ENCODE measurements around the gene OBSCN.

The OBSCN gene

DNA sequence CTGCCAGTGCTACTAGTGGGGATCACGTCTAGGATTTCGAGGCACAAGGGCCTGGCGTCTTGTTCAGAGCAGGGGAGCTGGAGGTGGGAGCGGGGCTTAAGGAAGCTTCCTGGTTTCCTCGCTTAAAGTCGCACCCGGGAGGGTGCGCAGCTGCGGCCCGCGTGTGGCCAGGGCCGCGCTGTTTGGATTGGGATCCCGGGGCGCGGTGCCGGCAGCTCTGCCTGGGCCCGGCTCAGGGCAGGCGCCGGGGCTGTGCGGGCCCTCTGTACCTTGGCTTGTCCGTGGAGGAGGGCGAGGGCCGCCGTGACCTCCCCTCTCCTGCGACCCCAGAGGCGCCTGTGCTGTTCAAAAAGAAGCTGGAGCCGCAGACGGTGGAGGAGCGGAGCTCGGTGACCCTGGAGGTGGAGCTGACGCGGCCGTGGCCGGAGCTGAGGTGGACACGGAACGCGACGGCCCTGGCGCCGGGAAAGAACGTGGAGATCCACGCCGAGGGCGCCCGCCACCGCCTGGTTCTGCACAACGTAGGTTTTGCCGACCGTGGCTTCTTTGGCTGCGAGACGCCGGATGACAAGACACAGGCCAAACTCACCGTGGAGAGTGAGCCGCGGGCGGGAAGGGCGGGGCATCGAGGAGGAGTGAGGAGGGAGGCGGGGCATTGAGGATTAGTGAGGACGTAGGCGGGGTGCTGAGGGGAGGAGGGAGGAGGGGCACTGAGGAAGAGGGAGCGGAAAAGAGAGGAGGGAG is 67.8 kb downstream of the OBSCN start:
- peak overlapping the region; percentile 51 for H3K4me3 ChIP-seq (ENCODE audit: extremely low read depth, insufficient read depth, low read length, poor library complexity, severe bottlenecking)
- peaks cover 2% of the 10 kb centered on the region for H3K4me1 ChIP-seq (ENCODE audit: control insufficient read depth, insufficient read depth, low read length, poor library complexity, severe bottlenecking)
- H3K9me3 ChIP-seq (ENCODE audit: control insufficient read depth, low read length), result no peaks in the 10 kb centered on the region
- H3K36me3 ChIP-seq (ENCODE audit: control insufficient read depth, insufficient read depth, low read length), result peaks cover 28% of the 10 kb centered on the region
- WGBS, 2 experiments (ENCODE audit: insufficient coverage in 2 of 2), result 5 to 7% methylated on average over 34 to 44 of the region's 63 CpGs
- H3K27ac ChIP-seq (ENCODE audit: low read depth, low read length, severe bottlenecking), result peak overlapping the region; percentile 45

DNA sequence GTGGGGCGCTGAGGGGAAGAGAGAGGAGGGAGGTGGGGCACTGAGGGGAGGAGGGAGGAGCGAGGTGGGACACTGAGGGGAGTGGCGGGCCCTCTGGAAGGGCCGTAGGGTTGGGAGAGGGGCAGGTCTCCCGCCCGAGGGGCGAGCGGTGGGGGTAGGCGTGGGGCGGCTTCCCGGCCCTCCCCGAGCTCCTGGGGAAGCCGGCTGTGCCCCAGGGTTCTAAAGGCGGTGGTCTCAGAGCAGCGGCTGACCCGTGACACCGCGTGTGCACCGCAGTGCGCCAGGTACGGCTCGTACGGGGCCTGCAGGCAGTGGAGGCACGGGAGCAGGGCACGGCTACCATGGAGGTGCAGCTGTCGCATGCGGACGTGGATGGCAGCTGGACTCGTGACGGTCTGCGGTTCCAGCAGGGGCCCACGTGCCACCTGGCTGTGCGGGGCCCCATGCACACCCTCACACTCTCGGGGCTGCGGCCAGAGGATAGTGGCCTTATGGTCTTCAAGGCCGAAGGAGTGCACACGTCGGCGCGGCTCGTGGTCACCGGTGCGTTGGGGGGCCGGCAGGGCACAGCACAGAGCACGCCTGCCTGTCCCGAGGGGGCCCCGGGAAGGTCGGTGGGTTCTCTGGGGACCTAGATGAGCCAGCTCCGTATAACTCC is 68.5 kb downstream of the OBSCN start:
- Histone ChIP-seq H3K4me1 (ENCODE audit: control insufficient read depth, insufficient read depth, low read length, poor library complexity, severe bottlenecking) (peaks cover 2% of the 10 kb centered on the region), H3K27ac (ENCODE audit: low read depth, low read length, severe bottlenecking) (no peak overlapping the region), H3K4me3 (ENCODE audit: extremely low read depth, insufficient read depth, low read length, poor library complexity, severe bottlenecking) (peak overlapping the region; percentile 51), H3K36me3 (ENCODE audit: control insufficient read depth, insufficient read depth, low read length) (peaks cover 31% of the 10 kb centered on the region), H3K9me3 (ENCODE audit: control insufficient read depth, low read length) (no peaks in the 10 kb centered on the region)
- 67 to 78% methylated on average over 36 to 46 of the region's 49 CpGs for WGBS, 2 experiments (ENCODE audit: insufficient coverage in 2 of 2)

DNA sequence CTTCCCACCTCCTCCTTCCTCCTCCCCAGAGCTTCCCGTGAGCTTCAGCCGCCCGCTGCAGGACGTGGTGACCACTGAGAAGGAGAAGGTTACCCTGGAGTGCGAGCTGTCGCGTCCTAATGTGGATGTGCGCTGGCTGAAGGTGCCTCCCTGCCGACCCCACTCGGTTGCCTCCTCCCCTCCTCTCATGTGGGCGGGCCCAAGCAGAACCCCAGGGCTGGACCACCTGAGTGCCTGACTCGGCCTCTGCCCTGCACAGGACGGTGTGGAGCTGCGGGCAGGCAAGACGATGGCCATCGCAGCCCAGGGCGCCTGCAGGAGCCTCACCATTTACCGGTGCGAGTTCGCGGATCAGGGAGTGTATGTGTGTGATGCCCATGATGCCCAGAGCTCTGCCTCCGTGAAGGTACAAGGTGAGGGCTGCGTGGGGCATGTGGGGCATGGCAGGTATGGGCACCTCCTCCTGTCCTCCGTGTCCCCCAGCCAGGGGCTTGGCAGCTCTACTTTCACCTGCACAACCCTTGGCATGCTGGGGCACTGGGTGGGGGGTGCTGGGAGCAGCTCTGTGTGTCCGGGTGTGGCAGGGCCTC is 69.2 kb downstream of the OBSCN start:
- Histone ChIP-seq H3K9me3 (ENCODE audit: control insufficient read depth, low read length) (no peaks in the 10 kb centered on the region), H3K4me3 (ENCODE audit: extremely low read depth, insufficient read depth, low read length, poor library complexity, severe bottlenecking) (no peak overlapping the region), H3K4me1 (ENCODE audit: control insufficient read depth, insufficient read depth, low read length, poor library complexity, severe bottlenecking) (peaks cover 2% of the 10 kb centered on the region), H3K36me3 (ENCODE audit: control insufficient read depth, insufficient read depth, low read length) (peaks cover 32% of the 10 kb centered on the region), H3K27ac (ENCODE audit: low read depth, low read length, severe bottlenecking) (no peak overlapping the region)
- 94 to 96% methylated on average over 16 to 17 of the region's 25 CpGs for WGBS, 2 experiments (ENCODE audit: insufficient coverage in 2 of 2)

DNA sequence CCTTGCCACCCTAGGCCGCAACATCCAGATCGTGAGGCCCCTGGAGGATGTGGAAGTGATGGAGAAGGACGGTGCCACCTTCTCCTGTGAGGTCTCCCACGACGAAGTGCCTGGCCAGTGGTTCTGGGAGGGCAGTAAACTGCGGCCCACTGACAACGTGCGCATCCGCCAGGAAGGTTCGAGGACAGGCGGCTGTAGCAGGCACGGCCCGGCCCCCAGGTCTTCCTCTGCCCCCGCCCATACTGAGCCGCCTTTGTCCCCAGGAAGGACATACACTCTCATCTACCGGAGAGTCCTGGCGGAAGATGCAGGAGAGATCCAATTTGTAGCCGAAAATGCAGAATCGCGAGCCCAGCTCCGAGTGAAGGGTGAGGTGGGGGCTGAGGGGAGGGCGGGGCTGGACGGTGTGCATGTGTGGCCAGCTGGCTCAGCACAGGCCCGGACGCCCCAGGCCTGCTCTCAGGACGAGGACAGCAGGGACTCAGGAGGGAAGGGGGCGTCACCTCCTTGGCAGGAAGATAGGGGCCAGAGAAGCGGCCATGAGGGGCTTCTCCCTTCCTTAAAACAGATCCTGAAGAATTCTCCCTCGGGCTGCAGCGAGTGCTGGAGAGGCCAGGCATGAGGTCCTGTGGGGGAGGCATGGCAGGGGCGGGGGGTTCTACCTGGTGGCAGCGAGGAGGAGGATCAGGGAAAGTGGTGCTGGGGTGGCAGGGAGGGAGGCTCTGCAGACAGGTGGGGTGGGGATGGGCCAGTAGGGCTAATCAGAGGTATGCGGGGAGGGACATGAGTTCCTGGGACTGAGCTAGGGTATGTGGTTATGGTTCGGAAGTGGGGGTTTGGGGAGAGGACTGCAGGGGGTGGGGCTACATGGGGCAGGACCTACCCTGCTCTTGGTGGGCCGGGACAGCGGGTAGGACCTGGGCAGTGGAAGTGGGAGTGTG is 69.9 kb downstream of the OBSCN start:
- Histone ChIP-seq H3K36me3 (ENCODE audit: control insufficient read depth, insufficient read depth, low read length) (peaks cover 38% of the 10 kb centered on the region), H3K27ac (ENCODE audit: low read depth, low read length, severe bottlenecking) (no peak overlapping the region), H3K4me1 (ENCODE audit: control insufficient read depth, insufficient read depth, low read length, poor library complexity, severe bottlenecking) (peaks cover 2% of the 10 kb centered on the region), H3K4me3 (ENCODE audit: extremely low read depth, insufficient read depth, low read length, poor library complexity, severe bottlenecking) (no peak overlapping the region), H3K9me3 (ENCODE audit: control insufficient read depth, low read length) (no peaks in the 10 kb centered on the region)
- WGBS, 2 experiments (ENCODE audit: insufficient coverage in 2 of 2), result 93 to 94% methylated on average over 26 to 27 of the region's 36 CpGs

DNA sequence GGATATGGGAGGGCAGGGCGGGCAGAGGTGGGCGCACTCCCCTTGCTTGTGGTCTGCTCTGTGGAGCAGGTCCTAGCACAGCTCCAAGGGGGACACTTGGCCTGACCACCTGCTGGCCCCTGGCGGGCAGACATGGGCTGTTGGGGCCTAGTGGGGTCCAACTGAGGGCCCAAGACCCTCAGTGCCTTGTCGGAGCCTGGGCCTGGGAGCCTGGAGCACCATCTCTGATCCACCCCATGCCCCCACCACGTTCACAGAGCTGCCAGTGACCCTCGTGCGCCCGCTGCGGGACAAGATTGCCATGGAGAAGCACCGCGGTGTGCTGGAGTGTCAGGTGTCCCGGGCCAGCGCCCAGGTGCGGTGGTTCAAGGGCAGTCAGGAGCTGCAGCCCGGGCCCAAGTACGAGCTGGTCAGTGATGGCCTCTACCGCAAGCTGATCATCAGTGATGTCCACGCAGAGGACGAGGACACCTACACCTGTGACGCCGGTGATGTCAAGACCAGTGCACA is 70.6 kb downstream of the OBSCN start:
- Histone ChIP-seq H3K4me1 (ENCODE audit: control insufficient read depth, insufficient read depth, low read length, poor library complexity, severe bottlenecking) (peaks cover 2% of the 10 kb centered on the region), H3K4me3 (ENCODE audit: extremely low read depth, insufficient read depth, low read length, poor library complexity, severe bottlenecking) (no peak overlapping the region), H3K27ac (ENCODE audit: low read depth, low read length, severe bottlenecking) (no peak overlapping the region), H3K36me3 (ENCODE audit: control insufficient read depth, insufficient read depth, low read length) (peaks cover 45% of the 10 kb centered on the region), H3K9me3 (ENCODE audit: control insufficient read depth, low read length) (no peaks in the 10 kb centered on the region)
- WGBS, 2 experiments (ENCODE audit: insufficient coverage in 2 of 2), result 95 to 96% methylated on average over 19 to 21 of the region's 21 CpGs

DNA sequence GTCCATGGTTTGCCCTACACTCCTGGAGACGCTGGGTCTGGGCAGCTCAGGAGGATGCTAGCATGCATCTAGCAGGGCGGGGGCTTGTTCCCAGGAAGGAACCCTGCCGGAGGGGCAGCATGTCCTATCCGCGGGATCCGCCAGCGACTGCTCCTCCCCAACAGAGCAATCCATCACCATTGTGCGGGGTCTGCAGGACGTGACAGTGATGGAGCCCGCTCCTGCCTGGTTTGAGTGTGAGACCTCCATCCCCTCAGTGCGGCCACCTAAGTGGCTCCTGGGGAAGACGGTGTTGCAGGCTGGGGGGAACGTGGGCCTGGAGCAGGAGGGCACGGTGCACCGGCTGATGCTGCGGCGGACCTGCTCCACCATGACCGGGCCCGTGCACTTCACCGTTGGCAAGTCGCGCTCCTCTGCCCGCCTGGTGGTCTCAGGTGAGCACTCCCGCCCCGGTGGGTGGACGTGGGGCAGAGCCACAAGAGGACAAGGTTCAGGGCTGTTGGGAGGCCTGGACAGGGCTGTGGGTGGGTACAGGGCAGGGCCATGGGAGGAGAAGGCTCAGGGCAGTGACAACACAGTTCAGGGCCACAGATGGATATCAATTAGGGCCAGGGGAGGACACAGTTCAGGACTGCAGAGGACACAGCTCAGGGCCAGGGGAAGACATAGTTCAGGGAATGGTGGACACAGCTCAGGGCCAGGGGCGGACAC is 71.3 kb downstream of the OBSCN start:
- H3K4me1 ChIP-seq (ENCODE audit: control insufficient read depth, insufficient read depth, low read length, poor library complexity, severe bottlenecking), result peaks cover 2% of the 10 kb centered on the region
- no peak overlapping the region for H3K4me3 ChIP-seq (ENCODE audit: extremely low read depth, insufficient read depth, low read length, poor library complexity, severe bottlenecking)
- no peak overlapping the region for H3K27ac ChIP-seq (ENCODE audit: low read depth, low read length, severe bottlenecking)
- peaks cover 47% of the 10 kb centered on the region for H3K36me3 ChIP-seq (ENCODE audit: control insufficient read depth, insufficient read depth, low read length)
- WGBS, 2 experiments (ENCODE audit: insufficient coverage in 2 of 2), result 92 to 96% methylated on average over 18 to 27 of the region's 27 CpGs
- no peaks in the 10 kb centered on the region for H3K9me3 ChIP-seq (ENCODE audit: control insufficient read depth, low read length)

DNA sequence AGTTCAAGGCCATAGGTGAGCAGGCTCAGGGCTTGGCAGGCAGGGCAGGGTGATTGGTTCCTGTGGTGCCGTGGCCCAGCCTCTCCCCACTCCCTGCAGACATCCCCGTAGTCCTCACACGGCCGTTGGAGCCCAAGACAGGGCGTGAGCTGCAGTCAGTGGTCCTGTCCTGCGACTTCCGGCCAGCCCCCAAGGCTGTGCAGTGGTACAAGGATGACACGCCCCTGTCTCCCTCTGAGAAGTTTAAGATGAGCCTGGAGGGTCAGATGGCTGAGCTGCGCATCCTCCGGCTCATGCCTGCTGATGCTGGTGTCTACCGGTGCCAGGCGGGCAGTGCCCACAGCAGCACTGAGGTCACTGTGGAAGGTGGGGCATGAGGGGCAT is 71.9 kb downstream of the OBSCN start:
- Histone ChIP-seq H3K9me3 (ENCODE audit: control insufficient read depth, low read length) (no peaks in the 10 kb centered on the region), H3K4me3 (ENCODE audit: extremely low read depth, insufficient read depth, low read length, poor library complexity, severe bottlenecking) (no peak overlapping the region), H3K27ac (ENCODE audit: low read depth, low read length, severe bottlenecking) (no peak overlapping the region), H3K4me1 (ENCODE audit: control insufficient read depth, insufficient read depth, low read length, poor library complexity, severe bottlenecking) (peaks cover 2% of the 10 kb centered on the region), H3K36me3 (ENCODE audit: control insufficient read depth, insufficient read depth, low read length) (peaks cover 50% of the 10 kb centered on the region)
- WGBS, 2 experiments (ENCODE audit: insufficient coverage in 2 of 2), result 95 to 97% methylated on average over 9 to 11 of the region's 12 CpGs

DNA sequence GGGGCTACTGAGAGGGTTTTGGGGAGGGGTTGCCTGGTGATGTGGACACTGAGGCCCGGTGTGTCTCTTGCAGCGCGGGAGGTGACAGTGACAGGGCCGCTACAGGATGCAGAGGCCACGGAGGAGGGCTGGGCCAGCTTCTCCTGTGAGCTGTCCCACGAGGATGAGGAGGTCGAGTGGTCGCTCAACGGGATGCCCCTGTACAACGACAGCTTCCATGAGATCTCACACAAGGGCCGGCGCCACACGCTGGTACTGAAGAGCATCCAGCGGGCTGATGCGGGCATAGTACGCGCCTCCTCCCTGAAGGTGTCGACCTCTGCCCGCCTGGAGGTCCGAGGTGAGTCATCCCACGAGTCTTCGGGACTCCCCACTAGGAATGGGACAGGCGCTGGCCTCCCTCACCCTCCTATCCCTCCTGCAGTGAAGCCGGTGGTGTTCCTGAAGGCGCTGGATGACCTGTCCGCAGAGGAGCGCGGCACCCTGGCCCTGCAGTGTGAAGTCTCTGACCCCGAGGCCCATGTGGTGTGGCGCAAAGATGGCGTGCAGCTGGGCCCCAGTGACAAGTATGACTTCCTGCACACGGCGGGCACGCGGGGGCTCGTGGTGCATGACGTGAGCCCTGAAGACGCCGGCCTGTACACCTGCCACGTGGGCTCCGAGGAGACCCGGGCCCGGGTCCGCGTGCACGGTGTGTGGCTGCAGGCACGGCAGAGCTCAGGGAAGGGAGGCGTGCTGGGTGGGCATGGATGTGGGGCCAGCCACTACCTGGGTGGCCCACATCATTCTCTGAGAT is 72.5 kb downstream of the OBSCN start:
- 95 to 97% methylated on average over 45 to 48 of the region's 48 CpGs for WGBS, 2 experiments (ENCODE audit: insufficient coverage in 2 of 2)
- peaks cover 56% of the 10 kb centered on the region for H3K36me3 ChIP-seq (ENCODE audit: control insufficient read depth, insufficient read depth, low read length)
- H3K4me1 ChIP-seq (ENCODE audit: control insufficient read depth, insufficient read depth, low read length, poor library complexity, severe bottlenecking), result peaks cover under 1% of the 10 kb centered on the region
- no peak overlapping the region for H3K27ac ChIP-seq (ENCODE audit: low read depth, low read length, severe bottlenecking)
- no peak overlapping the region for H3K4me3 ChIP-seq (ENCODE audit: extremely low read depth, insufficient read depth, low read length, poor library complexity, severe bottlenecking)
- no peaks in the 10 kb centered on the region for H3K9me3 ChIP-seq (ENCODE audit: control insufficient read depth, low read length)

DNA sequence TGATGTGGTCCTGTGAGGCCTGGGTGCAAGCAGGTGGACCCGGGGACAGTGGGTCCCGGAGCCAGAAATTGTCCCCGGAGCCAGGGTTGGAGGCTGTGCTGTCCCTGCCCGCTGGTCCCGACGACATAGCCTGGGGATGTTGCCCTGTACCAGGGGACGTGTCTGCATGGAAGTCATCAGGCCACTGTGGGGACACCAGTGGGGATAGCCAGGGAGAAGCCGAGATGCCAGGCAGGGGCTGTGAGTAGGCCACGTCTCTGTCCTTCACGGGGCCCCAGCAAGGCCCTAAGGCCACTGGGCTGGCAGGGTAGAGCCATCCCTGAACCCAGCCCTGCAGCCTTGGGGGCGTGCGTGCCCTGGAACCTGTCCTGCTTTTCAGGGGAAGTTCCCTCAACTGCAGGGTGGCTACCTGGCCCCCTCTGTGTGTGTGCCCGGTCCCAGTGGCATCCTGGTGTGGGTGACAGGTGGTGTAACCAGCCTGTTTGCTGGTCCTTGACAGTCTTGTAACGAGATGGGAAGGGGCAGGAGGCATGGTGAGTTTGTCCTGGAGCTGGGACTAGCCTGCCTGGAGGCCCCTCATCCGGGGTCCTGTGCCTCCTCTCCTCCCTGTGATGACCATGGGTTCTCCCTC is 73.2 kb downstream of the OBSCN start:
- WGBS, 2 experiments (ENCODE audit: insufficient coverage in 2 of 2), result 89 to 93% methylated on average over 14 to 15 of the region's 15 CpGs
- no peaks in the 10 kb centered on the region for H3K4me1 ChIP-seq (ENCODE audit: control insufficient read depth, insufficient read depth, low read length, poor library complexity, severe bottlenecking)
- H3K9me3 ChIP-seq (ENCODE audit: control insufficient read depth, low read length), result no peaks in the 10 kb centered on the region
- no peak overlapping the region for H3K27ac ChIP-seq (ENCODE audit: low read depth, low read length, severe bottlenecking)
- H3K36me3 ChIP-seq (ENCODE audit: control insufficient read depth, insufficient read depth, low read length), result peaks cover 62% of the 10 kb centered on the region
- no peak overlapping the region for H3K4me3 ChIP-seq (ENCODE audit: extremely low read depth, insufficient read depth, low read length, poor library complexity, severe bottlenecking)

Measured in mesodermal cell (in vitro differentiated cells).